Esophagus muscularis mucosa (tissue), 4 donors: ENCODE measurements around the gene CDH4.

Experiments
- EP300 ChIP-seq: sonication (generic); formaldehyde crosslinking; IDR thresholded peaks from one replicate; pipeline ENCODE4 v1.6.1; 2017; ENCODE audit warnings: antibody characterized with exemption
- POLR2A ChIP-seq: fragments of 450-650 bp; IDR thresholded peaks from one replicate; pipeline ENCODE4 v1.6.1; 2017; ENCODE audit warnings: antibody characterized with exemption, moderate library complexity, mild to moderate bottlenecking, low read depth
- POLR2AphosphoS5 ChIP-seq, 2 donors: sonication (generic); formaldehyde crosslinking; IDR thresholded peaks; one replicate each; pipeline ENCODE4 v1.6.1; 2017; ENCODE audit warnings: antibody characterized with exemption in 2 of 2
- TF ChIP-seq, protein P1 (sequence below), 3 experiments: fragments of 200-600 bp in 2 of 3; fragments of 450-650 bp in 1 of 3; sonication (generic) in 2 of 3; IDR thresholded peaks; one replicate each; pipeline ENCODE4 v1.5.1; 2017 to 2019; ENCODE audit warnings: antibody characterized with exemption in 3 of 3, mild to moderate bottlenecking in 2 of 3, moderate library complexity in 1 of 3

DNA sequence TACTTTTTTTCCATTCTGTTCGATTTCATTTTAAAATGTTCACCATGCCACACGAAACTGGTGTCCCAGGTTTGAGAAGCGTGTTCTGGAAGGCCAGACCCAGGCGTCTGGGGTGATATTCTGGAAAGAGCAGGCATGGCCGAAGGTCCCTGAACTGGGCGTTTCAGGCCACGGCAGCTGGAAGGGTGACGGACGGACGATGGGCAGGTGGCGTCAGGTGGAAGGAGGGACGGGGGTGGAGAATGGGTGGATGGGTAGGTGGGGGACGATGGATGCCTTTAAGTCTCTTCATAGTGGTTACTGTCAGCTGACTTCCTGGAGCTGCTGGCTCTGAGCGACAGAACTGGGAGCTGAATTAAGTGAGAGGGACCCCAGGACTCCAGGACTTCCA, 44.6 kb downstream of the CDH4 start:
- TF ChIP-seq, protein P1, sequence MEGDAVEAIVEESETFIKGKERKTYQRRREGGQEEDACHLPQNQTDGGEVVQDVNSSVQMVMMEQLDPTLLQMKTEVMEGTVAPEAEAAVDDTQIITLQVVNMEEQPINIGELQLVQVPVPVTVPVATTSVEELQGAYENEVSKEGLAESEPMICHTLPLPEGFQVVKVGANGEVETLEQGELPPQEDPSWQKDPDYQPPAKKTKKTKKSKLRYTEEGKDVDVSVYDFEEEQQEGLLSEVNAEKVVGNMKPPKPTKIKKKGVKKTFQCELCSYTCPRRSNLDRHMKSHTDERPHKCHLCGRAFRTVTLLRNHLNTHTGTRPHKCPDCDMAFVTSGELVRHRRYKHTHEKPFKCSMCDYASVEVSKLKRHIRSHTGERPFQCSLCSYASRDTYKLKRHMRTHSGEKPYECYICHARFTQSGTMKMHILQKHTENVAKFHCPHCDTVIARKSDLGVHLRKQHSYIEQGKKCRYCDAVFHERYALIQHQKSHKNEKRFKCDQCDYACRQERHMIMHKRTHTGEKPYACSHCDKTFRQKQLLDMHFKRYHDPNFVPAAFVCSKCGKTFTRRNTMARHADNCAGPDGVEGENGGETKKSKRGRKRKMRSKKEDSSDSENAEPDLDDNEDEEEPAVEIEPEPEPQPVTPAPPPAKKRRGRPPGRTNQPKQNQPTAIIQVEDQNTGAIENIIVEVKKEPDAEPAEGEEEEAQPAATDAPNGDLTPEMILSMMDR (IDR thresholded peaks at IDR 0.05) = no peak
- TF ChIP-seq POLR2A = no peak
- TF ChIP-seq POLR2AphosphoS5 (IDR thresholded peaks at IDR 0.05) = no peak
- TF ChIP-seq EP300 = no peak
